ENCODE data around the gene LDB3.

The LDB3 gene

DNA sequence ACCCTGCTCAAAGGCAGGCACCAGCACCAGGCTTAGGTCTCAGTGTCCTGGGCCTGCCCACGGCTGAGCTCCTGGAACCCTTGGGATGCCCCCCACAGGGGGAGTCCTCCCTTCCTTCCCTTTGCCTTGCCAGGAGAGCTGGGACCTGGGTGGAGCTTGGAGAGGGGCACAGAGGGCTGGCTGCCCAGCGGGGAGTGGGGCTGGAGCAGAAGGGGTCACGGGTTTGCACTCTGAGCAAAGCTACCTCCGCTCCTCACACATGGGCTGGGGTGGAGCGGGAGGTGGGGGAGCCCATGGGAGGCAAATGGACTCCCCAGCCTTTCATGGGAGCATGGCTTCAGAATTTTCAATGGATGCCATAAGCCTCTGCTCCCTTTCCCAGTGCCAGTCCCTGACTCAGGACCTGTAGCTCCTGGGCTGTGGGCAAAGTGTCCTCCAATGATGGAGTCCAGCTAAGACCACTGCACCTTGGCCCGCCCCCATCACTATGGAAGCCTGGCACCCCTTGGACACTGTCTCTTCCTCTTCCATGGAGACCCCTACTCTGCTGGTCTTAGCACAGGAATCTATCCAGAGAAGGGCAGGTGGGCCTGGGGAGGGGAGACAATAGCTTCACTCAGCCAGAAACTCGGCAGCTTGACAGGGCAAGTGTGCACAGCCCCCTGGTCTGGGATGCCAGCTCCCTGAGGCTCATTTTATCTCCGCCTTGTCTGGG lies 39.9 kb downstream of the LDB3 start:
- ATAC-seq, result no peak
- TF ChIP-seq ZNF8 (CRISPR knock-in tag; IDR thresholded peaks at IDR 0.05), result no peak
- no peak for TF ChIP-seq ZFP30 (CRISPR knock-in tag; IDR thresholded peaks at IDR 0.05)
- TF ChIP-seq ISL1 (CRISPR knock-in tag; IDR thresholded peaks at IDR 0.05), result no peak
- TF ChIP-seq TOX (CRISPR knock-in tag; IDR thresholded peaks at IDR 0.05; ENCODE audit: borderline replicate concordance), result no peak
- no peak for TF ChIP-seq ARNTL (CRISPR knock-in tag; IDR thresholded peaks at IDR 0.05; ENCODE audit: borderline replicate concordance, low read depth)
- TF ChIP-seq, protein P1, sequence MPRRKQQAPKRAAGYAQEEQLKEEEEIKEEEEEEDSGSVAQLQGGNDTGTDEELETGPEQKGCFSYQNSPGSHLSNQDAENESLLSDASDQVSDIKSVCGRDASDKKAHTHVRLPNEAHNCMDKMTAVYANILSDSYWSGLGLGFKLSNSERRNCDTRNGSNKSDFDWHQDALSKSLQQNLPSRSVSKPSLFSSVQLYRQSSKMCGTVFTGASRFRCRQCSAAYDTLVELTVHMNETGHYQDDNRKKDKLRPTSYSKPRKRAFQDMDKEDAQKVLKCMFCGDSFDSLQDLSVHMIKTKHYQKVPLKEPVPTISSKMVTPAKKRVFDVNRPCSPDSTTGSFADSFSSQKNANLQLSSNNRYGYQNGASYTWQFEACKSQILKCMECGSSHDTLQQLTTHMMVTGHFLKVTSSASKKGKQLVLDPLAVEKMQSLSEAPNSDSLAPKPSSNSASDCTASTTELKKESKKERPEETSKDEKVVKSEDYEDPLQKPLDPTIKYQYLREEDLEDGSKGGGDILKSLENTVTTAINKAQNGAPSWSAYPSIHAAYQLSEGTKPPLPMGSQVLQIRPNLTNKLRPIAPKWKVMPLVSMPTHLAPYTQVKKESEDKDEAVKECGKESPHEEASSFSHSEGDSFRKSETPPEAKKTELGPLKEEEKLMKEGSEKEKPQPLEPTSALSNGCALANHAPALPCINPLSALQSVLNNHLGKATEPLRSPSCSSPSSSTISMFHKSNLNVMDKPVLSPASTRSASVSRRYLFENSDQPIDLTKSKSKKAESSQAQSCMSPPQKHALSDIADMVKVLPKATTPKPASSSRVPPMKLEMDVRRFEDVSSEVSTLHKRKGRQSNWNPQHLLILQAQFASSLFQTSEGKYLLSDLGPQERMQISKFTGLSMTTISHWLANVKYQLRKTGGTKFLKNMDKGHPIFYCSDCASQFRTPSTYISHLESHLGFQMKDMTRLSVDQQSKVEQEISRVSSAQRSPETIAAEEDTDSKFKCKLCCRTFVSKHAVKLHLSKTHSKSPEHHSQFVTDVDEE (CRISPR knock-in tag; IDR thresholded peaks at IDR 0.05), result no peak
- no peak for TF ChIP-seq ZNF565 (CRISPR knock-in tag; conservative IDR thresholded peaks at IDR 0.05; ENCODE audit: low read depth)
- no peak for TF ChIP-seq BACH2 (CRISPR knock-in tag; IDR thresholded peaks at IDR 0.05; ENCODE audit: borderline replicate concordance)
- no peak for TF ChIP-seq ZC3H10 (CRISPR knock-in tag; IDR thresholded peaks at IDR 0.05)
- TF ChIP-seq, protein P2, sequence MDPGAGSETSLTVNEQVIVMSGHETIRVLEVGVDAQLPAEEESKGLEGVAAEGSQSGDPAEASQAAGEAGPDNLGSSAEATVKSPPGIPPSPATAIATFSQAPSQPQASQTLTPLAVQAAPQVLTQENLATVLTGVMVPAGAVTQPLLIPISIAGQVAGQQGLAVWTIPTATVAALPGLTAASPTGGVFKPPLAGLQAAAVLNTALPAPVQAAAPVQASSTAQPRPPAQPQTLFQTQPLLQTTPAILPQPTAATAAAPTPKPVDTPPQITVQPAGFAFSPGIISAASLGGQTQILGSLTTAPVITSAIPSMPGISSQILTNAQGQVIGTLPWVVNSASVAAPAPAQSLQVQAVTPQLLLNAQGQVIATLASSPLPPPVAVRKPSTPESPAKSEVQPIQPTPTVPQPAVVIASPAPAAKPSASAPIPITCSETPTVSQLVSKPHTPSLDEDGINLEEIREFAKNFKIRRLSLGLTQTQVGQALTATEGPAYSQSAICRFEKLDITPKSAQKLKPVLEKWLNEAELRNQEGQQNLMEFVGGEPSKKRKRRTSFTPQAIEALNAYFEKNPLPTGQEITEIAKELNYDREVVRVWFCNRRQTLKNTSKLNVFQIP (CRISPR knock-in tag; IDR thresholded peaks at IDR 0.05; ENCODE audit: borderline replicate concordance, low read depth), result no peak
- no peak for TF ChIP-seq ESRRG (CRISPR knock-in tag; IDR thresholded peaks at IDR 0.05)
- no peak for TF ChIP-seq ZNF70 (CRISPR knock-in tag; IDR thresholded peaks at IDR 0.05)
- TF ChIP-seq, protein P3, sequence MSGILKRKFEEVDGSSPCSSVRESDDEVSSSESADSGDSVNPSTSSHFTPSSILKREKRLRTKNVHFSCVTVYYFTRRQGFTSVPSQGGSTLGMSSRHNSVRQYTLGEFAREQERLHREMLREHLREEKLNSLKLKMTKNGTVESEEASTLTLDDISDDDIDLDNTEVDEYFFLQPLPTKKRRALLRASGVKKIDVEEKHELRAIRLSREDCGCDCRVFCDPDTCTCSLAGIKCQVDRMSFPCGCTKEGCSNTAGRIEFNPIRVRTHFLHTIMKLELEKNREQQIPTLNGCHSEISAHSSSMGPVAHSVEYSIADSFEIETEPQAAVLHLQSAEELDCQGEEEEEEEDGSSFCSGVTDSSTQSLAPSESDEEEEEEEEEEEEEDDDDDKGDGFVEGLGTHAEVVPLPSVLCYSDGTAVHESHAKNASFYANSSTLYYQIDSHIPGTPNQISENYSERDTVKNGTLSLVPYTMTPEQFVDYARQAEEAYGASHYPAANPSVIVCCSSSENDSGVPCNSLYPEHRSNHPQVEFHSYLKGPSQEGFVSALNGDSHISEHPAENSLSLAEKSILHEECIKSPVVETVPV (CRISPR knock-in tag; IDR thresholded peaks at IDR 0.05), result no peak
- TF ChIP-seq CSDC2 (CRISPR knock-in tag; IDR thresholded peaks at IDR 0.05), result no peak
- TF ChIP-seq OSR1 (CRISPR knock-in tag; IDR thresholded peaks at IDR 0.05), result no peak
- TF ChIP-seq RARB (CRISPR knock-in tag; IDR thresholded peaks at IDR 0.05), result no peak
- no peak for TF ChIP-seq GLIS3 (CRISPR knock-in tag; IDR thresholded peaks at IDR 0.05)
- TF ChIP-seq, protein P4, sequence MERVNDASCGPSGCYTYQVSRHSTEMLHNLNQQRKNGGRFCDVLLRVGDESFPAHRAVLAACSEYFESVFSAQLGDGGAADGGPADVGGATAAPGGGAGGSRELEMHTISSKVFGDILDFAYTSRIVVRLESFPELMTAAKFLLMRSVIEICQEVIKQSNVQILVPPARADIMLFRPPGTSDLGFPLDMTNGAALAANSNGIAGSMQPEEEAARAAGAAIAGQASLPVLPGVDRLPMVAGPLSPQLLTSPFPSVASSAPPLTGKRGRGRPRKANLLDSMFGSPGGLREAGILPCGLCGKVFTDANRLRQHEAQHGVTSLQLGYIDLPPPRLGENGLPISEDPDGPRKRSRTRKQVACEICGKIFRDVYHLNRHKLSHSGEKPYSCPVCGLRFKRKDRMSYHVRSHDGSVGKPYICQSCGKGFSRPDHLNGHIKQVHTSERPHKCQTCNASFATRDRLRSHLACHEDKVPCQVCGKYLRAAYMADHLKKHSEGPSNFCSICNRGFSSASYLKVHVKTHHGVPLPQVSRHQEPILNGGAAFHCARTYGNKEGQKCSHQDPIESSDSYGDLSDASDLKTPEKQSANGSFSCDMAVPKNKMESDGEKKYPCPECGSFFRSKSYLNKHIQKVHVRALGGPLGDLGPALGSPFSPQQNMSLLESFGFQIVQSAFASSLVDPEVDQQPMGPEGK (CRISPR knock-in tag; IDR thresholded peaks at IDR 0.05; ENCODE audit: borderline replicate concordance), result no peak

DNA sequence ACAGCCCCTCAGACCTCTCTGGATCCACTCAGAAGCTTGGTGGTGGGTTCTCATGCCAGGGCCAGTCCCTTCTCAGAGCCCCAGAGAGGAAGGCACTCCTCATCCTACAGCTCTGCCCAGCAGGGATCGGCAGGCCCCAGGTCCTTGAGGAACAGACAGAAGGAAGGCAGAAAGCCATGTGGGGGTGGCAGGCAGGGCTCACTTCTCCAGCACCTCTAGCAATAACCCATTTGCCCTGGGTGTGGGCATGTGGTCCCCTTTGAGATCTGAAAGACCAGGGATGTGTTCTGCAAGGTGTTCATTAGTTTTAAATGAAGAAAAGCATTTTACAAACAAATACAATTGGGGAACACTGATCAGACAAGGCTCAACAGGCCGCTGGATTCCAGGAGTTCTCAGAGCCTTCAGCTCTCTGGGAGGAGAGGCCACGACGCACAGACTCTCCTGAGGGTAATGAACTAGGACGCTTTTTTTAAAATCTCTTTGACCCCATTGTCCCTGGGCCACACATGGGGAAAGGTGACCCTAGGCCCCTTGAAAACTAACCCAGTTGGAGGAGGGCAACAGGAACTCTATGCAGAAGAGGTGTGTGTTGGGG lies 40.6 kb downstream of the LDB3 start:
- TF ChIP-seq ESRRG (CRISPR knock-in tag; IDR thresholded peaks at IDR 0.05), result no peak
- TF ChIP-seq BACH2 (CRISPR knock-in tag; IDR thresholded peaks at IDR 0.05; ENCODE audit: borderline replicate concordance), result no peak
- no peak for TF ChIP-seq RARB (CRISPR knock-in tag; IDR thresholded peaks at IDR 0.05)
- TF ChIP-seq TCF4 (CRISPR knock-in tag; IDR thresholded peaks at IDR 0.05; ENCODE audit: borderline replicate concordance), result no peak
- no peak for TF ChIP-seq ZFP3 (CRISPR knock-in tag; IDR thresholded peaks at IDR 0.05)
- no peak for TF ChIP-seq ZC3H10 (CRISPR knock-in tag; IDR thresholded peaks at IDR 0.05)
- TF ChIP-seq, protein P4 (CRISPR knock-in tag; IDR thresholded peaks at IDR 0.05; ENCODE audit: borderline replicate concordance), result no peak
- no peak for TF ChIP-seq PPARA (CRISPR knock-in tag; IDR thresholded peaks at IDR 0.05; ENCODE audit: borderline replicate concordance)
- no peak for TF ChIP-seq OSR1 (CRISPR knock-in tag; IDR thresholded peaks at IDR 0.05)
- TF ChIP-seq, protein P2 (CRISPR knock-in tag; IDR thresholded peaks at IDR 0.05; ENCODE audit: borderline replicate concordance, low read depth), result no peak
- ATAC-seq, result no peak
